Measurements from ENCODE around the gene FBXL2.
A peak's percentile ranks its signal among the peaks of the same experiment; 100 is the strongest.
"Not testable (repeated sequence)": the region's sequence is repeated elsewhere in the genome, so short reads cannot be mapped to it uniquely, and the experiment has no call there.

The FBXL2 gene

GRCh38 chr3:33426068-33426467, 148.8 kb downstream of the FBXL2 start:
- no peaks in the 10 kb centered on the region for H3K27me3 Mint-ChIP-seq
- peaks cover 59% of the 10 kb centered on the region for H3K4me1 Mint-ChIP-seq
- peaks cover 9% of the 10 kb centered on the region for H3K36me3 Mint-ChIP-seq
- no peaks in the 10 kb centered on the region for H3K9me3 Mint-ChIP-seq
- H3K4me3 Mint-ChIP-seq, result no peak overlapping the region
- H3K27ac Mint-ChIP-seq, result no peak overlapping the region

DNA sequence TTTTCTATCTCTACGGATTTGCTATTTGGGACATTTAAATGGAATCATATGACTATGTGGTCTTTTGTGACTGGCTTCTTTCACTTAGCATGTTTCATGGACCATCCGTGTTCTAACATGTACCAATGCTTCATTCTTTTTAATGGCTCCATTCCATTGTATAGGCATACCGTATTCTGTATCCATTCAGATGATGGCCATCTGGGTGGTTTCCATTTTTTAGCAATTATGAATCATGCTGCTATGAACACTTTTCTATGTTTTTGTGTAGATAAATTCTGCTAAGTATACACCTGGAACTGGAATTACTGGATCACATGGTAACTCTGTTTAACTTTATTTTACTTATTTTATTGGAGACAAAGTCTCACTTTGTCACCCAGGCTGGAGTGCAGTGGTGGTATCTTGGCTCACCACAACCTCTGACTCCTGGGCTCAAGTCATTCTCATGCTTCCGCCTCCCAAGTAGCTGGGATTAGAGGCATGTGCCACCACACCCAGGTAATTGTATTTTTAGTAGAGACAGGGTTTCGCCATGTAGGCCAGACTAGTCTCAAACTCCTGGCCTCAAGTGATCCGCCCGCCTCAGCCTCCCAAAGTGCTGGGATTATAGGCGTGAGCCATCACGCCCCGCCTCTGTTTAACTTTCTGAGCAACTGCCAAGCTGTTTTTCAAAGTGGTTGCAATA, 149.5 kb downstream of the FBXL2 start:
- no peak overlapping the region for H3K27ac Mint-ChIP-seq
- no peak overlapping the region for H3K4me3 Mint-ChIP-seq
- H3K27me3 Mint-ChIP-seq, result no peaks in the 10 kb centered on the region
- no peaks in the 10 kb centered on the region for H3K9me3 Mint-ChIP-seq
- H3K4me1 Mint-ChIP-seq, result peaks cover 66% of the 10 kb centered on the region
- H3K36me3 Mint-ChIP-seq, result peaks cover 7% of the 10 kb centered on the region

- Mint-ChIP-seq H3K4me3 (no peak overlapping the region), H3K4me1 (peaks cover 77% of the 10 kb centered on the region), H3K27ac (no peak overlapping the region)
Observed at GRCh38 chr3:33428734-33429133, 151.5 kb downstream of the FBXL2 start.

GRCh38 chr3:33429306-33429705, 152.1 kb downstream of the FBXL2 start:
- H3K27me3 Mint-ChIP-seq, H3K9me3 Mint-ChIP-seq, H3K36me3 Mint-ChIP-seq, H3K27ac Mint-ChIP-seq: not testable (repeated sequence)
- Mint-ChIP-seq H3K4me3 (peak overlapping the region; percentile 12), H3K4me1 (peaks cover 82% of the 10 kb centered on the region)

More at GRCh38 chr3:33428734-33429133, 151.5 kb downstream of the FBXL2 start:
- Mint-ChIP-seq H3K27me3 (no peaks in the 10 kb centered on the region), H3K36me3 (peaks cover 4% of the 10 kb centered on the region), H3K9me3 (no peaks in the 10 kb centered on the region)

- Mint-ChIP-seq H3K36me3 (peaks cover 4% of the 10 kb centered on the region), H3K27ac (peak overlapping the region; percentile 74), H3K9me3 (no peaks in the 10 kb centered on the region), H3K4me3 (peak overlapping the region; percentile 12), H3K27me3 (no peaks in the 10 kb centered on the region), H3K4me1 (peaks cover 84% of the 10 kb centered on the region)
Observed at GRCh38 chr3:33430061-33430460, 152.8 kb downstream of the FBXL2 start.

- H3K4me1 Mint-ChIP-seq, result peaks cover 84% of the 10 kb centered on the region
- peak overlapping the region; percentile 74 for H3K27ac Mint-ChIP-seq
Observed at GRCh38 chr3:33430571-33430970, 153.3 kb downstream of the FBXL2 start.

DNA sequence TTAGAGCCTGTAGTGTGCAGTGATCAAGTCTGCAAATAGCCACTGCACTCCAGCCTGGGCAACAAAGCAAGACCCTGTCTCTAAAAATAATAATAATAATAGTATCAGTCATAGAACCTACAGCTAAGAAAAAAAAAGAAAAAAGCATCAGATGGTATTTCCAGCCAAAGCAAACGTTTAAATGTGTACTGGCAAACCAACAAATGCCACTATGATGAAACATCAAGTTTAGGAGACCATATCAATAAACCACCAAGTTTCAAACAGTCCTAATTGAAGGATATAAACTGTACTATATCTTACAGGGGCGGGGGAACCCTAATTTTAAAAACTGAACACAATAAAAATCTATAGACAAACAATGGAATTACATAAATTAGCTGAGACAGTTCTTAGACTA, 156.6 kb downstream of the FBXL2 start:
- H3K4me1 Mint-ChIP-seq, result peaks cover 91% of the 10 kb centered on the region
- no peaks in the 10 kb centered on the region for H3K27me3 Mint-ChIP-seq
- no peaks in the 10 kb centered on the region for H3K9me3 Mint-ChIP-seq
- no peak overlapping the region for H3K27ac Mint-ChIP-seq
- H3K36me3 Mint-ChIP-seq, result peaks cover 4% of the 10 kb centered on the region
- no peak overlapping the region for H3K4me3 Mint-ChIP-seq

More at GRCh38 chr3:33430571-33430970, 153.3 kb downstream of the FBXL2 start:
- no peaks in the 10 kb centered on the region for H3K27me3 Mint-ChIP-seq
- H3K36me3 Mint-ChIP-seq, result peaks cover 4% of the 10 kb centered on the region
- H3K4me3 Mint-ChIP-seq, result peak overlapping the region; percentile 19
- H3K9me3 Mint-ChIP-seq, result no peaks in the 10 kb centered on the region
